DOHH2 (cell line): ENCODE measurements around the gene ANTXRL.

Experiments
- H3F3A ChIP-seq: fragments of 200-600 bp; sonication (generic), shearing (Covaris generic); 2 replicates; pipeline ENCODE4 v1.6.0; 2016; ENCODE audit warnings: antibody characterized with exemption, mild to moderate bottlenecking; ENCODE audit not compliant: control insufficient read depth, insufficient read depth
- H3K27ac ChIP-seq: fragments of 200-600 bp; sonication (generic); 2 replicates; pipeline ENCODE4 v1.5.1; 2014; ENCODE audit warnings: low read depth, mild to moderate bottlenecking, low read length, moderate library complexity
- H3K27me3 ChIP-seq: fragments of 200-600 bp; sonication (generic); 2 replicates; pipeline ENCODE4 v1.6.1; 2014; ENCODE audit warnings: mild to moderate bottlenecking, low read length, mixed read lengths; ENCODE audit not compliant: control insufficient read depth
- H3K36me3 ChIP-seq: fragments of 200-600 bp; sonication (generic); 2 replicates; pipeline ENCODE4 v1.6.1; 2014; ENCODE audit warnings: mild to moderate bottlenecking, low read length, moderate library complexity, mixed read lengths; ENCODE audit not compliant: control insufficient read depth
- H3K4me1 ChIP-seq: fragments of 200-600 bp; sonication (generic); 2 replicates; pipeline ENCODE4 v1.6.1; 2014; ENCODE audit warnings: mild to moderate bottlenecking, low read length, mixed read lengths; ENCODE audit not compliant: control insufficient read depth
- H3K4me2 ChIP-seq: fragments of 200-600 bp; sonication (generic); 2 replicates; pipeline ENCODE4 v1.6.0; 2014; ENCODE audit warnings: mild to moderate bottlenecking, low read length, moderate library complexity
- H3K4me3 ChIP-seq: fragments of 200-600 bp; sonication (generic); 2 replicates; pipeline ENCODE4 v1.5.1; 2014; ENCODE audit warnings: mild to moderate bottlenecking, low read length, mixed read lengths
- H3K79me2 ChIP-seq: fragments of 200-600 bp; sonication (generic); 2 replicates; pipeline ENCODE4 v1.6.1; 2014; ENCODE audit warnings: mild to moderate bottlenecking, low read length, mixed read lengths; ENCODE audit not compliant: control insufficient read depth
- H3K9me2 ChIP-seq: fragments of 200-600 bp; sonication (generic); replicated peaks from 2 replicates; pipeline ENCODE4 v1.6.1; 2014; ENCODE audit warnings: mild to moderate bottlenecking, low read length, mixed read lengths; ENCODE audit not compliant: control insufficient read depth
- H3K9me3 ChIP-seq: fragments of 200-600 bp; sonication (generic); 2 replicates; pipeline ENCODE4 v1.6.1; 2014; ENCODE audit warnings: antibody characterized with exemption, low read length, mixed read lengths; ENCODE audit not compliant: control insufficient read depth, insufficient read depth
- H4K20me1 ChIP-seq: fragments of 200-600 bp; sonication (generic); 2 replicates; pipeline ENCODE4 v1.6.0; 2014; ENCODE audit warnings: low read depth, mild to moderate bottlenecking, antibody characterized with exemption, low read length, moderate library complexity; ENCODE audit not compliant: control insufficient read depth, insufficient read depth
- EZH2phosphoT487 ChIP-seq: fragments of 200-600 bp; sonication (generic); IDR thresholded peaks from 2 replicates; pipeline ENCODE4 v1.6.1; 2017; ENCODE audit warnings: borderline replicate concordance, mild to moderate bottlenecking, antibody characterized with exemption, low read length, moderate library complexity, mixed read lengths
- TF ChIP-seq, protein P1 (sequence below): fragments of 200-600 bp; sonication (generic); IDR thresholded peaks from one replicate; pipeline ENCODE4 v1.5.1; 2014; ENCODE audit warnings: antibody characterized with exemption, mild to moderate bottlenecking, low read depth, low read length; ENCODE audit not compliant: poor library complexity, severe bottlenecking

ANTXRL gene

DNA sequence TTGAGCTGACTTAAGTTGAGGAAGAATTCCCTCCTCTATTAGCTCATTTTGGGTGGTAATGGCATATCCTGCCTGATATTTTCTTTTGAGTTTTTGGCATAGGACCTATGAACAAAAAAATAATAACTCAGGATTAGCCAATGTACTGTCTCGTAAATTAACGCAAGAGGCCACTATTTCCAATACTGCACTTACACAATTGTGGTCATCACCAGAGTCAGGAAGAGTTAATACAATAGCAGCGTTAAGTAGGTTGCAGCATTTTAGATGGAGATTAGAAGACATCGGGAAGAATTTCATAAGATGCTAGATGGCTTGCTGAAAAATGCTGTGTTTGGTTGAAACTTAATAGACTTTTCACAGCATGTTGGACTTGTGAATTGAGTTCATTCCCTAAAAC lies 36.4 kb downstream of the ANTXRL start:
- H4K20me1 ChIP-seq, result no peaks in the 10 kb centered on the region
- no peaks in the 10 kb centered on the region for H3F3A ChIP-seq
- H3K4me2 ChIP-seq, result no peak overlapping the region
- H3K9me3 ChIP-seq, result no peaks in the 10 kb centered on the region
- no peaks in the 10 kb centered on the region for H3K9me2 ChIP-seq
- TF ChIP-seq, protein P1, sequence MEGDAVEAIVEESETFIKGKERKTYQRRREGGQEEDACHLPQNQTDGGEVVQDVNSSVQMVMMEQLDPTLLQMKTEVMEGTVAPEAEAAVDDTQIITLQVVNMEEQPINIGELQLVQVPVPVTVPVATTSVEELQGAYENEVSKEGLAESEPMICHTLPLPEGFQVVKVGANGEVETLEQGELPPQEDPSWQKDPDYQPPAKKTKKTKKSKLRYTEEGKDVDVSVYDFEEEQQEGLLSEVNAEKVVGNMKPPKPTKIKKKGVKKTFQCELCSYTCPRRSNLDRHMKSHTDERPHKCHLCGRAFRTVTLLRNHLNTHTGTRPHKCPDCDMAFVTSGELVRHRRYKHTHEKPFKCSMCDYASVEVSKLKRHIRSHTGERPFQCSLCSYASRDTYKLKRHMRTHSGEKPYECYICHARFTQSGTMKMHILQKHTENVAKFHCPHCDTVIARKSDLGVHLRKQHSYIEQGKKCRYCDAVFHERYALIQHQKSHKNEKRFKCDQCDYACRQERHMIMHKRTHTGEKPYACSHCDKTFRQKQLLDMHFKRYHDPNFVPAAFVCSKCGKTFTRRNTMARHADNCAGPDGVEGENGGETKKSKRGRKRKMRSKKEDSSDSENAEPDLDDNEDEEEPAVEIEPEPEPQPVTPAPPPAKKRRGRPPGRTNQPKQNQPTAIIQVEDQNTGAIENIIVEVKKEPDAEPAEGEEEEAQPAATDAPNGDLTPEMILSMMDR, result no peak
- no peak for TF ChIP-seq EZH2phosphoT487
- H3K4me3 ChIP-seq, result no peak overlapping the region
- no peaks in the 10 kb centered on the region for H3K4me1 ChIP-seq
- no peak overlapping the region for H3K27ac ChIP-seq
- peaks cover 19% of the 10 kb centered on the region for H3K27me3 ChIP-seq
- no peaks in the 10 kb centered on the region for H3K79me2 ChIP-seq
- no peaks in the 10 kb centered on the region for H3K36me3 ChIP-seq

DNA sequence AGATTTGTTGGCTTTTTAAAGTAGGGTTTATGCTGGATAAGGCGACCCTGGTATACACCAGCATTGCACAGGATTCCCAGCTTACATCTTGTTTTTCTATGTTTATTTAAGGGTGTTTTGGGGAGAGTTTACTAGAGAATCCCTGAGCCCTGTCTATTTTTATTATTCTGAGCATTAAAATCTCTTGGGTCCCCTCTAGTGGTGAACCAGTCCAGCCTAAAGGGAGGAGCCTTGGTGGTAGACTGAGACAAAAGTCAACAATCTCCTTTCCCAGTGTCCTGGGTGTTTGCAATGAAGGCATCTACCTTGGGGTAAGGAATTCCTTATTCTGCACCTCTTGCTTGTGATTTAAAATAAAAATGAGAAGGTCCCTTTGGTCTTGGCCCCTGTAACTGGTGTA lies 38.2 kb downstream of the ANTXRL start:
- no peaks in the 10 kb centered on the region for H3F3A ChIP-seq
- no peaks in the 10 kb centered on the region for H3K79me2 ChIP-seq
- no peak overlapping the region for H3K4me2 ChIP-seq
- H3K4me3 ChIP-seq, result no peak overlapping the region
- H3K9me3 ChIP-seq, result no peaks in the 10 kb centered on the region
- H3K27ac ChIP-seq, result no peak overlapping the region
- H3K9me2 ChIP-seq, result no peaks in the 10 kb centered on the region
- H3K4me1 ChIP-seq, result no peaks in the 10 kb centered on the region
- H3K36me3 ChIP-seq, result no peaks in the 10 kb centered on the region
- TF ChIP-seq, protein P1, result peak; percentile 52
- no peak for TF ChIP-seq EZH2phosphoT487
- peaks cover 13% of the 10 kb centered on the region for H3K27me3 ChIP-seq
- H4K20me1 ChIP-seq, result no peaks in the 10 kb centered on the region

DNA sequence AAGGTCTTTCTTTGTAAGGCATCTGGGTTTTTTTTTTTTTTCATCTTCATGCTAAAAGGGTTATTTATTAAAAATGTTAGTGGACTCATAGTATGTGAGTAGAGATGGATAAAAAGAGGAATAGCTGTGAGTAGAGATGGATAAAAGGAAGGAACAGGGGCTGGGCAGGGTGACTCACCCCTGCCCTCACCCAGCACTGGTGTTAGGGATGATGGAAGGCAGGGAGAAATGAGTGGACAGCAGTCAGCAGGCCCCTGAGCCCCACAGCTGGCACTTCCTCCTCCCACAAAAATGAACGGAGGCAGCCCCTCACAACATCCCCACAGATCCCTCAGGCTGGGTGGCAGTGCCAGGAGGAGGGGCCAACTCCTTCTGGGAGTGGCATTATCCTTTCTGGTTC lies 39.3 kb downstream of the ANTXRL start:
- Histone ChIP-seq H3K4me2 (no peak overlapping the region), H3K4me3 (no peak overlapping the region), H3K9me2 (no peaks in the 10 kb centered on the region), H4K20me1 (no peaks in the 10 kb centered on the region), H3F3A (no peaks in the 10 kb centered on the region), H3K9me3 (no peaks in the 10 kb centered on the region), H3K79me2 (no peaks in the 10 kb centered on the region), H3K27me3 (peaks cover 12% of the 10 kb centered on the region), H3K27ac (no peak overlapping the region), H3K4me1 (no peaks in the 10 kb centered on the region), H3K36me3 (no peaks in the 10 kb centered on the region)
- TF ChIP-seq, protein P1, result no peak
- TF ChIP-seq EZH2phosphoT487, result no peak

DNA sequence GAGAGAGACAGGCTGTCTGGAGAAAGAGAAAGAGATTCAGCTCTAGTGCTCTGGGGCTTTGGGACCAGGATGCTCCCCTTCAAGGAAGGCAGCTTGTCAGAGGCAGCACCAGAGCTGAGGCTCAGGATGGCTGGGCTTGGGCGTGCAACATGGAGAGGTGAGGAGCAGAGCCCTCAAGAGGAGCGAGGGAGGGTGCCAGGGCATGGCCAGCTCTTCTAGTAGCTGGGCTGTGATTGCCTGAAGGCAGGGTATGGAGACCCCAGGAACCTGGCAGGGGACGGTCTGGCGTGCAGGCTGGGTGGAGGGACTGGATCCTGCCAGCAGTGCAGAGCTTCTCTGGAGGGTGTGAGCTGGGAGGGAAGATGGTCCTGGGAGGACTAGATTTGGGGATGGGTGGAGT lies 40.2 kb downstream of the ANTXRL start:
- Histone ChIP-seq H3K27ac (no peak overlapping the region), H3F3A (no peaks in the 10 kb centered on the region), H3K4me2 (no peak overlapping the region), H3K9me3 (no peaks in the 10 kb centered on the region), H3K4me3 (no peak overlapping the region), H3K36me3 (no peaks in the 10 kb centered on the region), H4K20me1 (no peaks in the 10 kb centered on the region), H3K4me1 (no peaks in the 10 kb centered on the region), H3K79me2 (no peaks in the 10 kb centered on the region), H3K9me2 (no peaks in the 10 kb centered on the region), H3K27me3 (peaks cover 12% of the 10 kb centered on the region; the same call in 1 of the 2 replicates)
- TF ChIP-seq EZH2phosphoT487, result no peak
- TF ChIP-seq, protein P1, result no peak
